GM23338 (cell line): ENCODE data around the gene GALK1. TPM values are rescaled to one million over a fixed set of nuclear protein-coding genes. Genes with fewer than 3 reads are reported as not detected.

Experiments used
- ATAC-seq: fragments of 200-7000 bp; cut with Tn5 transposase; 3 replicates; pipeline ENCODE4 v1.9.1; 2020
- DNase-seq: peaks from one replicate; pipeline ENCODE4 v3.0.0-alpha.2; 2015; ENCODE audit warnings: low spot score
- H2AFZ ChIP-seq: fragments of 200-600 bp; sonication (generic); 2 replicates; pipeline ENCODE4 v1.8.0; 2016; ENCODE audit warnings: antibody characterized with exemption, mild to moderate bottlenecking, moderate library complexity
- H3F3A ChIP-seq: fragments of 200-600 bp; sonication (generic); replicated peaks from 2 replicates; pipeline ENCODE4 v1.8.0; 2017; ENCODE audit warnings: antibody characterized with exemption, mixed run types, low read depth
- H3K27ac ChIP-seq: fragments of 200-600 bp; sonication (generic); 2 replicates; pipeline ENCODE4 v1.6.1; 2016; ENCODE audit warnings: low read depth
- H3K27me3 ChIP-seq: fragments of 200-600 bp; sonication (generic); 2 replicates; pipeline ENCODE4 v1.8.0; 2016; ENCODE audit warnings: mild to moderate bottlenecking, mixed run types, moderate library complexity; ENCODE audit not compliant: insufficient read depth
- H3K36me3 ChIP-seq: fragments of 200-600 bp; sonication (generic); 2 replicates; pipeline ENCODE4 v1.8.0; 2016; ENCODE audit warnings: mild to moderate bottlenecking; ENCODE audit not compliant: insufficient read depth
- H3K4me1 ChIP-seq: fragments of 200-600 bp; sonication (generic); 2 replicates; pipeline ENCODE4 v1.8.0; 2016; ENCODE audit warnings: mild to moderate bottlenecking, moderate library complexity; ENCODE audit not compliant: insufficient read depth
- H3K4me2 ChIP-seq: fragments of 200-600 bp; sonication (generic); 2 replicates; pipeline ENCODE4 v1.7.1; 2017; ENCODE audit warnings: mixed run types
- H3K4me3 ChIP-seq: fragments of 200-600 bp; sonication (generic); 2 replicates; pipeline ENCODE4 v1.6.1; 2016; ENCODE audit warnings: mixed run types
- H3K79me2 ChIP-seq: fragments of 200-600 bp; sonication (generic); replicated peaks from 2 replicates; pipeline ENCODE4 v1.8.0; 2017; ENCODE audit warnings: mild to moderate bottlenecking; ENCODE audit not compliant: insufficient read depth
- H3K9me2 ChIP-seq: fragments of 200-600 bp; sonication (generic); 2 replicates; pipeline ENCODE4 v1.8.0; 2017; ENCODE audit not compliant: insufficient read depth
- H4K20me1 ChIP-seq: fragments of 200-600 bp; sonication (generic); replicated peaks from 2 replicates; pipeline ENCODE4 v1.8.0; 2017; ENCODE audit warnings: mild to moderate bottlenecking; ENCODE audit not compliant: insufficient read depth
- H3K27ac Mint-ChIP-seq: 2 replicates; pipeline ENCODE4 v1.8.0; 2020; ENCODE audit warnings: inconsistent platforms, mild to moderate bottlenecking, moderate library complexity, mixed read lengths
- H3K27me3 Mint-ChIP-seq: 3 replicates; pipeline ENCODE4 v1.8.0; 2022; ENCODE audit warnings: low read depth, mild to moderate bottlenecking, moderate library complexity, mixed read lengths, inconsistent platforms; ENCODE audit not compliant: insufficient read depth, poor library complexity
- H3K36me3 Mint-ChIP-seq: 3 replicates; pipeline ENCODE4 v1.8.0; 2021; ENCODE audit warnings: low read depth, mild to moderate bottlenecking, inconsistent platforms, moderate library complexity, mixed read lengths
- H3K4me1 Mint-ChIP-seq: 3 replicates; pipeline ENCODE4 v1.8.0; 2020; ENCODE audit warnings: mild to moderate bottlenecking, inconsistent platforms, mixed read lengths
- H3K4me3 Mint-ChIP-seq: 3 replicates; pipeline ENCODE4 v1.8.0; 2021; ENCODE audit warnings: moderate library complexity, mild to moderate bottlenecking, inconsistent platforms, mixed read lengths
- H3K9me3 Mint-ChIP-seq: 3 replicates; pipeline ENCODE4 v1.8.0; 2020; ENCODE audit warnings: moderate library complexity, mild to moderate bottlenecking, inconsistent platforms, mixed read lengths
- CREB1 ChIP-seq: fragments of 250-450 bp; sonication (Bioruptor Pico); IDR thresholded peaks from 2 replicates; pipeline ENCODE4 v1.5.0; 2020; ENCODE audit warnings: low read depth, mild to moderate bottlenecking, moderate library complexity
- EZH2phosphoT487 ChIP-seq: fragments of 200-600 bp; sonication (generic); IDR thresholded peaks from one replicate; pipeline ENCODE4 v1.8.1; 2018; ENCODE audit warnings: antibody characterized with exemption; ENCODE audit not compliant: unreplicated experiment
- JUNB ChIP-seq: IDR thresholded peaks from one replicate; pipeline ENCODE4 v1.6.1; 2016; ENCODE audit warnings: antibody characterized with exemption; ENCODE audit not compliant: unreplicated experiment
- NANOG ChIP-seq: IDR thresholded peaks from 2 replicates; pipeline ENCODE4 v1.6.1; 2016; ENCODE audit warnings: antibody characterized with exemption, borderline replicate concordance
- POLR2AphosphoS5 ChIP-seq: IDR thresholded peaks from 2 replicates; pipeline ENCODE4 v1.6.1; 2016; ENCODE audit warnings: antibody characterized with exemption, low read depth
- ZNF114 ChIP-seq: fragments of 250-450 bp; sonication (Bioruptor Pico); IDR thresholded peaks from 2 replicates; pipeline ENCODE4 v1.5.0; 2020; ENCODE audit warnings: mild to moderate bottlenecking, moderate library complexity
- ZNF331 ChIP-seq: fragments of 250-450 bp; sonication (Bioruptor Pico); IDR thresholded peaks from 2 replicates; pipeline ENCODE4 v1.5.0; 2020; ENCODE audit warnings: low read depth, mild to moderate bottlenecking, moderate library complexity
- polyA plus RNA-seq: library from polyadenylated mRNA; unstranded; fragments of >200 nt; fragmentation: Nextera tagmentation; extraction: Ambion mirVana; gene quantifications from 2 replicates; pipeline ENCODE4 v1.2.1, GENCODE V29; 2016
- total RNA-seq: library from RNA; depleted of rRNA; stranded (reverse); fragments of >200 nt; shearing (Covaris generic); gene quantifications from 2 replicates; pipeline ENCODE4 v1.2.3, GENCODE V29; 2014
- TF ChIP-seq, protein P1 (sequence below): fragments of 250-450 bp; sonication (Bioruptor Pico); IDR thresholded peaks from 2 replicates; pipeline ENCODE4 v1.5.0; 2020; ENCODE audit warnings: mild to moderate bottlenecking, moderate library complexity
- TF ChIP-seq, protein P2 (sequence below), 2 experiments: fragments of 200-600 bp in 1 of 2; sonication (generic) in 1 of 2; conservative IDR thresholded peaks; 2 replicates each; pipeline versions ENCODE4 v1.5.1 to v1.6.1; 2016 to 2017; ENCODE audit warnings: antibody characterized with exemption in 2 of 2, low read depth in 2 of 2, mild to moderate bottlenecking in 2 of 2, moderate library complexity in 1 of 2
- TF ChIP-seq, protein P3 (sequence below): IDR thresholded peaks from 2 replicates; pipeline ENCODE4 v1.6.1; 2016; ENCODE audit warnings: antibody characterized with exemption
- TF ChIP-seq, protein P4 (sequence below): IDR thresholded peaks from one replicate; pipeline ENCODE4 v1.6.1; 2018; ENCODE audit warnings: antibody characterized with exemption; ENCODE audit not compliant: unreplicated experiment

GALK1 gene
- total and polyA plus RNA-seq, 2 experiments from 2014 or later, result 30.5 to 31.7 TPM

DNA sequence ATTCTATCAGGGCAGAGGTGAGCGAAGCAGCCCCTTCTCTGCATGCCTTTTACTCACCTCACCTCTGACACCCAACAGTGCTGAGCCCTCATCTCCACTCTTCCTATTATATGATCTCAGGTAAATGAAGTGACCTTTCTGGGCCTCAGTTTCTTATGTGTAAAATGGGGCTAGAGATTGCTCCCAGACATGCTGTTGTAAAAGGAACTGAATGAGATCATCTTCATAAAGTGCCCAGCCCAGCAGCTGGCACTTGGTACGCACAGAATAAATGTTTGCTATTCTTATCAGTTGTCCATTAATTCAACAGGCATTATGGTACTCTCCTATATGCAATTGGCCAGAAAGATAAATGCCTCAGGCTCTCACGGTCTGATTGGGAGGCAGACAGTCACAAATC is 4.5 kb upstream of the GALK1 start:
- Mint-ChIP-seq H3K27me3 (peaks cover 20% of the 10 kb centered on the region), H3K4me3 (no peak overlapping the region), H3K9me3 (no peaks in the 10 kb centered on the region; the same call in 2 of the 3 replicates), H3K36me3 (peaks cover 3% of the 10 kb centered on the region; the same call in 1 of the 3 replicates), H3K4me1 (peaks cover 17% of the 10 kb centered on the region), H3K27ac (no peak overlapping the region)
- TF ChIP-seq ZNF331 (CRISPR knock-in tag), result no peak
- TF ChIP-seq CREB1 (CRISPR knock-in tag), result no peak
- TF ChIP-seq JUNB, result no peak
- TF ChIP-seq, protein P1, sequence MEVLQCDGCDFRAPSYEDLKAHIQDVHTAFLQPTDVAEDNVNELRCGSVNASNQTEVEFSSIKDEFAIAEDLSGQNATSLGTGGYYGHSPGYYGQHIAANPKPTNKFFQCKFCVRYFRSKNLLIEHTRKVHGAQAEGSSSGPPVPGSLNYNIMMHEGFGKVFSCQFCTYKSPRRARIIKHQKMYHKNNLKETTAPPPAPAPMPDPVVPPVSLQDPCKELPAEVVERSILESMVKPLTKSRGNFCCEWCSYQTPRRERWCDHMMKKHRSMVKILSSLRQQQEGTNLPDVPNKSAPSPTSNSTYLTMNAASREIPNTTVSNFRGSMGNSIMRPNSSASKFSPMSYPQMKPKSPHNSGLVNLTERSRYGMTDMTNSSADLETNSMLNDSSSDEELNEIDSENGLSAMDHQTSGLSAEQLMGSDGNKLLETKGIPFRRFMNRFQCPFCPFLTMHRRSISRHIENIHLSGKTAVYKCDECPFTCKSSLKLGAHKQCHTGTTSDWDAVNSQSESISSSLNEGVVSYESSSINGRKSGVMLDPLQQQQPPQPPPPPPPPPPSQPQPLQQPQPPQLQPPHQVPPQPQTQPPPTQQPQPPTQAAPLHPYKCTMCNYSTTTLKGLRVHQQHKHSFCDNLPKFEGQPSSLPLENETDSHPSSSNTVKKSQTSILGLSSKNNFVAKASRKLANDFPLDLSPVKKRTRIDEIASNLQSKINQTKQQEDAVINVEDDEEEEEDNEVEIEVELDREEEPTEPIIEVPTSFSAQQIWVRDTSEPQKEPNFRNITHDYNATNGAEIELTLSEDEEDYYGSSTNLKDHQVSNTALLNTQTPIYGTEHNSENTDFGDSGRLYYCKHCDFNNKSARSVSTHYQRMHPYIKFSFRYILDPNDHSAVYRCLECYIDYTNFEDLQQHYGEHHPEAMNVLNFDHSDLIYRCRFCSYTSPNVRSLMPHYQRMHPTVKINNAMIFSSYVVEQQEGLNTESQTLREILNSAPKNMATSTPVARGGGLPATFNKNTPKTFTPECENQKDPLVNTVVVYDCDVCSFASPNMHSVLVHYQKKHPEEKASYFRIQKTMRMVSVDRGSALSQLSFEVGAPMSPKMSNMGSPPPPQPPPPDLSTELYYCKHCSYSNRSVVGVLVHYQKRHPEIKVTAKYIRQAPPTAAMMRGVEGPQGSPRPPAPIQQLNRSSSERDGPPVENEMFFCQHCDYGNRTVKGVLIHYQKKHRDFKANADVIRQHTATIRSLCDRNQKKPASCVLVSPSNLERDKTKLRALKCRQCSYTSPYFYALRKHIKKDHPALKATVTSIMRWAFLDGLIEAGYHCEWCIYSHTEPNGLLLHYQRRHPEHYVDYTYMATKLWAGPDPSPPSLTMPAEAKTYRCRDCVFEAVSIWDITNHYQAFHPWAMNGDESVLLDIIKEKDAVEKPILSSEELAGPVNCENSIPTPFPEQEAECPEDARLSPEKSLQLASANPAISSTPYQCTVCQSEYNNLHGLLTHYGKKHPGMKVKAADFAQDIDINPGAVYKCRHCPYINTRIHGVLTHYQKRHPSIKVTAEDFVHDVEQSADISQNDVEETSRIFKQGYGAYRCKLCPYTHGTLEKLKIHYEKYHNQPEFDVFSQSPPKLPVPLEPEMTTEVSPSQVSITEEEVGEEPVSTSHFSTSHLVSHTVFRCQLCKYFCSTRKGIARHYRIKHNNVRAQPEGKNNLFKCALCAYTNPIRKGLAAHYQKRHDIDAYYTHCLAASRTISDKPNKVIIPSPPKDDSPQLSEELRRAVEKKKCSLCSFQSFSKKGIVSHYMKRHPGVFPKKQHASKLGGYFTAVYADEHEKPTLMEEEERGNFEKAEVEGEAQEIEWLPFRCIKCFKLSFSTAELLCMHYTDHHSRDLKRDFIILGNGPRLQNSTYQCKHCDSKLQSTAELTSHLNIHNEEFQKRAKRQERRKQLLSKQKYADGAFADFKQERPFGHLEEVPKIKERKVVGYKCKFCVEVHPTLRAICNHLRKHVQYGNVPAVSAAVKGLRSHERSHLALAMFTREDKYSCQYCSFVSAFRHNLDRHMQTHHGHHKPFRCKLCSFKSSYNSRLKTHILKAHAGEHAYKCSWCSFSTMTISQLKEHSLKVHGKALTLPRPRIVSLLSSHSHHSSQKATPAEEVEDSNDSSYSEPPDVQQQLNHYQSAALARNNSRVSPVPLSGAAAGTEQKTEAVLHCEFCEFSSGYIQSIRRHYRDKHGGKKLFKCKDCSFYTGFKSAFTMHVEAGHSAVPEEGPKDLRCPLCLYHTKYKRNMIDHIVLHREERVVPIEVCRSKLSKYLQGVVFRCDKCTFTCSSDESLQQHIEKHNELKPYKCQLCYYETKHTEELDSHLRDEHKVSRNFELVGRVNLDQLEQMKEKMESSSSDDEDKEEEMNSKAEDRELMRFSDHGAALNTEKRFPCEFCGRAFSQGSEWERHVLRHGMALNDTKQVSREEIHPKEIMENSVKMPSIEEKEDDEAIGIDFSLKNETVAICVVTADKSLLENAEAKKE (CRISPR knock-in tag), result no peak
- no peak for TF ChIP-seq EZH2phosphoT487
- TF ChIP-seq POLR2AphosphoS5, result no peak
- TF ChIP-seq, protein P2, sequence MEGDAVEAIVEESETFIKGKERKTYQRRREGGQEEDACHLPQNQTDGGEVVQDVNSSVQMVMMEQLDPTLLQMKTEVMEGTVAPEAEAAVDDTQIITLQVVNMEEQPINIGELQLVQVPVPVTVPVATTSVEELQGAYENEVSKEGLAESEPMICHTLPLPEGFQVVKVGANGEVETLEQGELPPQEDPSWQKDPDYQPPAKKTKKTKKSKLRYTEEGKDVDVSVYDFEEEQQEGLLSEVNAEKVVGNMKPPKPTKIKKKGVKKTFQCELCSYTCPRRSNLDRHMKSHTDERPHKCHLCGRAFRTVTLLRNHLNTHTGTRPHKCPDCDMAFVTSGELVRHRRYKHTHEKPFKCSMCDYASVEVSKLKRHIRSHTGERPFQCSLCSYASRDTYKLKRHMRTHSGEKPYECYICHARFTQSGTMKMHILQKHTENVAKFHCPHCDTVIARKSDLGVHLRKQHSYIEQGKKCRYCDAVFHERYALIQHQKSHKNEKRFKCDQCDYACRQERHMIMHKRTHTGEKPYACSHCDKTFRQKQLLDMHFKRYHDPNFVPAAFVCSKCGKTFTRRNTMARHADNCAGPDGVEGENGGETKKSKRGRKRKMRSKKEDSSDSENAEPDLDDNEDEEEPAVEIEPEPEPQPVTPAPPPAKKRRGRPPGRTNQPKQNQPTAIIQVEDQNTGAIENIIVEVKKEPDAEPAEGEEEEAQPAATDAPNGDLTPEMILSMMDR (conservative IDR thresholded peaks at IDR 0.05; ENCODE audit: low read depth in 2 of 2), result no peak
- no peak for TF ChIP-seq ZNF114 (CRISPR knock-in tag)
- TF ChIP-seq, protein P3, sequence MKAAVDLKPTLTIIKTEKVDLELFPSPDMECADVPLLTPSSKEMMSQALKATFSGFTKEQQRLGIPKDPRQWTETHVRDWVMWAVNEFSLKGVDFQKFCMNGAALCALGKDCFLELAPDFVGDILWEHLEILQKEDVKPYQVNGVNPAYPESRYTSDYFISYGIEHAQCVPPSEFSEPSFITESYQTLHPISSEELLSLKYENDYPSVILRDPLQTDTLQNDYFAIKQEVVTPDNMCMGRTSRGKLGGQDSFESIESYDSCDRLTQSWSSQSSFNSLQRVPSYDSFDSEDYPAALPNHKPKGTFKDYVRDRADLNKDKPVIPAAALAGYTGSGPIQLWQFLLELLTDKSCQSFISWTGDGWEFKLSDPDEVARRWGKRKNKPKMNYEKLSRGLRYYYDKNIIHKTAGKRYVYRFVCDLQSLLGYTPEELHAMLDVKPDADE, result no peak
- TF ChIP-seq, protein P4, sequence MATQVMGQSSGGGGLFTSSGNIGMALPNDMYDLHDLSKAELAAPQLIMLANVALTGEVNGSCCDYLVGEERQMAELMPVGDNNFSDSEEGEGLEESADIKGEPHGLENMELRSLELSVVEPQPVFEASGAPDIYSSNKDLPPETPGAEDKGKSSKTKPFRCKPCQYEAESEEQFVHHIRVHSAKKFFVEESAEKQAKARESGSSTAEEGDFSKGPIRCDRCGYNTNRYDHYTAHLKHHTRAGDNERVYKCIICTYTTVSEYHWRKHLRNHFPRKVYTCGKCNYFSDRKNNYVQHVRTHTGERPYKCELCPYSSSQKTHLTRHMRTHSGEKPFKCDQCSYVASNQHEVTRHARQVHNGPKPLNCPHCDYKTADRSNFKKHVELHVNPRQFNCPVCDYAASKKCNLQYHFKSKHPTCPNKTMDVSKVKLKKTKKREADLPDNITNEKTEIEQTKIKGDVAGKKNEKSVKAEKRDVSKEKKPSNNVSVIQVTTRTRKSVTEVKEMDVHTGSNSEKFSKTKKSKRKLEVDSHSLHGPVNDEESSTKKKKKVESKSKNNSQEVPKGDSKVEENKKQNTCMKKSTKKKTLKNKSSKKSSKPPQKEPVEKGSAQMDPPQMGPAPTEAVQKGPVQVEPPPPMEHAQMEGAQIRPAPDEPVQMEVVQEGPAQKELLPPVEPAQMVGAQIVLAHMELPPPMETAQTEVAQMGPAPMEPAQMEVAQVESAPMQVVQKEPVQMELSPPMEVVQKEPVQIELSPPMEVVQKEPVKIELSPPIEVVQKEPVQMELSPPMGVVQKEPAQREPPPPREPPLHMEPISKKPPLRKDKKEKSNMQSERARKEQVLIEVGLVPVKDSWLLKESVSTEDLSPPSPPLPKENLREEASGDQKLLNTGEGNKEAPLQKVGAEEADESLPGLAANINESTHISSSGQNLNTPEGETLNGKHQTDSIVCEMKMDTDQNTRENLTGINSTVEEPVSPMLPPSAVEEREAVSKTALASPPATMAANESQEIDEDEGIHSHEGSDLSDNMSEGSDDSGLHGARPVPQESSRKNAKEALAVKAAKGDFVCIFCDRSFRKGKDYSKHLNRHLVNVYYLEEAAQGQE, result no peak
- no peak for TF ChIP-seq NANOG
- H4K20me1 ChIP-seq, result 0 out of 2 replicates have a peak, but pooled peaks cover 3% of the 10 kb centered on the region
- DNase-seq (no peak), ATAC-seq (no peak)
- no peak overlapping the region for H3K4me2 ChIP-seq
- H3K27me3 ChIP-seq, result no peaks in the 10 kb centered on the region
- H3K79me2 ChIP-seq, result no peaks in the 10 kb centered on the region
- H3K27ac ChIP-seq, result no peak overlapping the region
- H3K4me1 ChIP-seq, result 0 out of 2 replicates have a peak, but pooled peaks cover 3% of the 10 kb centered on the region
- H3F3A ChIP-seq, result peaks cover 9% of the 10 kb centered on the region
- no peak overlapping the region for H2AFZ ChIP-seq
- no peaks in the 10 kb centered on the region for H3K9me2 ChIP-seq
- no peaks in the 10 kb centered on the region for H3K36me3 ChIP-seq
- no peak overlapping the region for H3K4me3 ChIP-seq
